Heart left ventricle (tissue), 13 donors: Measurements from ENCODE around the gene SYNM.

ENCODE experiments used
- POLR2A ChIP-seq, 2 donors: fragments of 450-650 bp; IDR thresholded peaks; one replicate each; pipeline ENCODE4 v1.6.1; 2017; ENCODE audit warnings: antibody characterized with exemption in 2 of 2, mild to moderate bottlenecking in 2 of 2, moderate library complexity in 2 of 2
- TF ChIP-seq, protein P1 (sequence below), 12 donors: fragments of 200-600 bp; sonication (generic) in 4 of 12; IDR thresholded peaks; one replicate each; pipeline versions ENCODE4 v1.5.0 to v1.8.0; 2018 to 2022; ENCODE audit warnings: antibody characterized with exemption in 12 of 12, mild to moderate bottlenecking in 5 of 12
- donor health status: ischemic (EF 13 %, LVEDD 7.1; RV severe dilation, severe dysfunction).
- donor health status: DM: no; HTN: yes; CAD: no.
- donor health status: DM: no; HTN: no; CAD: no.
- donor health status: ischemic (EF 25% LVEDD 6.9; RV normal size, moderate dysfunction).
- donor health status: ischemic (EF 25% LVEDD 5.7; RV mildly dilated, moderate dysfunction).
- donor health status: ischemic (EF 35%, LVEDD 5.7; RV mildly dilated, moderate dysfunction).
- donor health status: nonischemic (EF 11% LVEDD 7.7; RV severe dilation, severe dysfunction).
- donor health status: DM: yes; HTN: yes; CAD: no.
- donor health status: PGD.
- donor health status: ischemic (EF 29% LVEDD 5.4; RV normal size, mild dysfunction).
- donor health status: nonischemic (EF 23%, LVEDD 6.1; RV moderate dilation, normal function).

DNA sequence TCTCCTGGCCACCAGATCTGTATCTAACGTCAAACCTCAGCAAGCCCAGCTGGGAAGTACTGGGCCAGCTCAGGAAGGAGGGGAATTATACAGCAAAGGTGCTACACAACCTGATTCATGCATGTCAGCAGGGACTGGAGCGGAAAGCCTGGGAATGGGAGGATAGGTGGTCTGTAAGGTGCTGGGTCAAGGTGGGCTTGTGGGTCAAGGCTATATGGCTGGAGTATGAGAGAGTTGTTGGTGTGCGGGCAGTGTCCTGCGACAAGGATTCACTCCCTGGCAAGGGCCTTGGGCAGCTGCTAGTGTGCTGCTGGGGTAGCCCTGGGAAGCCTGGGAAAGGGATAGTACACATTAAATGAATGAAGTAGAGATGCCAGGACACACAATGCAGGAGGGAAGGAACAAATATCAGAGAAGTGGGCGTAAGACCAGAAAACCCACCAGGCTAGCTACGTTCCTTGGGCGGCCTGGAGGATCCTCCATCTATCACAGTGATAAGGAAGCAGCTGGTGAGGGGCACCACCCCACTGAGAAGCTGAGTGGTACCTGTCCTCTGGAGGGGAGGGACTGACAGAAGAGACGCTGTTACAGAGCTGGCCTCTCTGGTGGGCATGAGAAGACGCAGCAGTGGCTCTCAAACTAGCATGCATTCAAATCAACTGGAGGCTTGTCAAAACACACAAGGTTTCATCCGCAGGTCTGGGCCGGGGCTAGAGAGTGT lies 8.5 kb upstream of the SYNM start:
- TF ChIP-seq, protein P1, sequence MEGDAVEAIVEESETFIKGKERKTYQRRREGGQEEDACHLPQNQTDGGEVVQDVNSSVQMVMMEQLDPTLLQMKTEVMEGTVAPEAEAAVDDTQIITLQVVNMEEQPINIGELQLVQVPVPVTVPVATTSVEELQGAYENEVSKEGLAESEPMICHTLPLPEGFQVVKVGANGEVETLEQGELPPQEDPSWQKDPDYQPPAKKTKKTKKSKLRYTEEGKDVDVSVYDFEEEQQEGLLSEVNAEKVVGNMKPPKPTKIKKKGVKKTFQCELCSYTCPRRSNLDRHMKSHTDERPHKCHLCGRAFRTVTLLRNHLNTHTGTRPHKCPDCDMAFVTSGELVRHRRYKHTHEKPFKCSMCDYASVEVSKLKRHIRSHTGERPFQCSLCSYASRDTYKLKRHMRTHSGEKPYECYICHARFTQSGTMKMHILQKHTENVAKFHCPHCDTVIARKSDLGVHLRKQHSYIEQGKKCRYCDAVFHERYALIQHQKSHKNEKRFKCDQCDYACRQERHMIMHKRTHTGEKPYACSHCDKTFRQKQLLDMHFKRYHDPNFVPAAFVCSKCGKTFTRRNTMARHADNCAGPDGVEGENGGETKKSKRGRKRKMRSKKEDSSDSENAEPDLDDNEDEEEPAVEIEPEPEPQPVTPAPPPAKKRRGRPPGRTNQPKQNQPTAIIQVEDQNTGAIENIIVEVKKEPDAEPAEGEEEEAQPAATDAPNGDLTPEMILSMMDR (IDR thresholded peaks at IDR 0.05) = no peak
- TF ChIP-seq POLR2A (IDR thresholded peaks at IDR 0.05) = no peak
